Measurements from ENCODE around the gene MRPL54. TPM values are rescaled to one million over a fixed set of nuclear protein-coding genes. Genes with fewer than 3 reads are reported as not detected.

MRPL54 gene
- polyA plus RNA-seq, 1 experiment: 31.2 TPM

GRCh38 chr19:3788996-3789778 is 26.7 kb downstream of the MRPL54 start:
- no peak overlapping the region for H3K4me3 ChIP-seq (ENCODE audit: low read depth, low read length)
- TF ChIP-seq CTCF (IDR thresholded peaks at IDR 0.05; ENCODE audit: low read depth, low read length): no peak
- no peak for DNase-seq (ENCODE audit: low read depth, low spot score)
- H3K27ac ChIP-seq (ENCODE audit: low read depth, low read length): no peak overlapping the region
- POLR2A ChIA-PET: no interaction called here
- no peaks in the 10 kb centered on the region; the same call in none of the 2 replicates for H3K9me3 ChIP-seq (ENCODE audit: control insufficient read depth, insufficient read depth, low read length)
- peaks cover 25% of the 10 kb centered on the region for H3K27me3 ChIP-seq (ENCODE audit: control insufficient read depth, insufficient read depth, low read length)
- CTCF ChIA-PET: no interaction called here

GRCh38 chr19:3790209-3790734 is 27.8 kb downstream of the MRPL54 start:
- Histone ChIP-seq H3K27ac (ENCODE audit: low read depth, low read length) (no peak overlapping the region), H3K4me3 (ENCODE audit: low read depth, low read length) (no peak overlapping the region), H3K27me3 (ENCODE audit: control insufficient read depth, insufficient read depth, low read length) (peaks cover 21% of the 10 kb centered on the region), H3K9me3 (ENCODE audit: control insufficient read depth, insufficient read depth, low read length) (no peaks in the 10 kb centered on the region; the same call in none of the 2 replicates)
- DNase-seq (ENCODE audit: low read depth, low spot score): no peak
- ChIA-PET POLR2A (no interaction called here), CTCF (no interaction called here)
- TF ChIP-seq CTCF (IDR thresholded peaks at IDR 0.05; ENCODE audit: low read depth, low read length): no peak

GRCh38 chr19:3790941-3791340 is 28.5 kb downstream of the MRPL54 start:
- CTCF ChIA-PET: no interaction called here
- no peak for DNase-seq (ENCODE audit: low read depth, low spot score)
- Histone ChIP-seq H3K4me3 (ENCODE audit: low read depth, low read length) (no peak overlapping the region), H3K27me3 (ENCODE audit: control insufficient read depth, insufficient read depth, low read length) (peaks cover 17% of the 10 kb centered on the region), H3K27ac (ENCODE audit: low read depth, low read length) (no peak overlapping the region), H3K9me3 (ENCODE audit: control insufficient read depth, insufficient read depth, low read length) (no peaks in the 10 kb centered on the region; the same call in none of the 2 replicates)
- POLR2A ChIA-PET: no interaction called here
- TF ChIP-seq CTCF (IDR thresholded peaks at IDR 0.05; ENCODE audit: low read depth, low read length): no peak

GRCh38 chr19:3792114-3792513 is 29.6 kb downstream of the MRPL54 start:
- POLR2A ChIA-PET: no interaction called here
- Histone ChIP-seq H3K27ac (ENCODE audit: low read depth, low read length) (no peak overlapping the region), H3K4me3 (ENCODE audit: low read depth, low read length) (no peak overlapping the region), H3K27me3 (ENCODE audit: control insufficient read depth, insufficient read depth, low read length) (peaks cover 13% of the 10 kb centered on the region), H3K9me3 (ENCODE audit: control insufficient read depth, insufficient read depth, low read length) (no peaks in the 10 kb centered on the region; the same call in none of the 2 replicates)
- DNase-seq (ENCODE audit: low read depth, low spot score): no peak
- no peak for TF ChIP-seq CTCF (IDR thresholded peaks at IDR 0.05; ENCODE audit: low read depth, low read length)
- CTCF ChIA-PET: no interaction called here

GRCh38 chr19:3793799-3794198 is 31.3 kb downstream of the MRPL54 start:
- POLR2A ChIA-PET: no interaction called here
- no peak for DNase-seq (ENCODE audit: low read depth, low spot score)
- Histone ChIP-seq H3K4me3 (ENCODE audit: low read depth, low read length) (no peak overlapping the region), H3K27me3 (ENCODE audit: control insufficient read depth, insufficient read depth, low read length) (peaks cover 14% of the 10 kb centered on the region), H3K9me3 (ENCODE audit: control insufficient read depth, insufficient read depth, low read length) (no peaks in the 10 kb centered on the region; the same call in none of the 2 replicates), H3K27ac (ENCODE audit: low read depth, low read length) (no peak overlapping the region)
- CTCF ChIA-PET: no interaction called here
- no peak for TF ChIP-seq CTCF (IDR thresholded peaks at IDR 0.05; ENCODE audit: low read depth, low read length)

Measured in AG04450 (cell line).